CD14-positive monocyte (primary cell): Measurements from ENCODE around the gene POFUT2. TPM values are rescaled to one million over a fixed set of nuclear protein-coding genes. Genes with fewer than 3 reads are reported as not detected.

Experiments
- DNase-seq, 3 donors: peaks; one replicate each; pipeline ENCODE4 v3.0.0-alpha.2; 2011 to 2022
- H2AFZ ChIP-seq: 2 replicates; pipeline ENCODE4 v1.6.0; 2012; ENCODE audit warnings: mild to moderate bottlenecking, low read depth, low read length, inconsistent platforms; ENCODE audit not compliant: insufficient read depth, poor library complexity, severe bottlenecking
- H3K27ac ChIP-seq, 2 donors: 1 replicate in 1 of 2; 2 replicates in 1 of 2; pipeline ENCODE4 v1.5.1; 2012 to 2013; ENCODE audit warnings: low read length in 2 of 2, control low read depth in 1 of 2, inconsistent platforms in 1 of 2, low read depth in 1 of 2, mild to moderate bottlenecking in 1 of 2
- H3K27me3 ChIP-seq, 2 donors: one replicate each; pipeline versions ENCODE4 v1.6.0 to v1.6.1; 2011 to 2013; ENCODE audit warnings: low read length in 2 of 2; ENCODE audit not compliant: control insufficient read depth in 2 of 2, insufficient read depth in 2 of 2
- H3K36me3 ChIP-seq, 2 donors: replicated peaks in 1 of 2; 1 replicate in 1 of 2; 2 replicates in 1 of 2; pipeline versions ENCODE4 v1.5.1 to v1.6.1; 2012 to 2013; ENCODE audit warnings: low read length in 2 of 2, control low read depth in 1 of 2, inconsistent platforms in 1 of 2, mild to moderate bottlenecking in 1 of 2; ENCODE audit not compliant: insufficient read depth in 2 of 2, control insufficient read depth in 1 of 2
- H3K4me1 ChIP-seq, 2 donors: 1 replicate in 1 of 2; 2 replicates in 1 of 2; pipeline versions ENCODE4 v1.5.1 to v1.6.1; 2012 to 2013; ENCODE audit warnings: low read length in 2 of 2, control low read depth in 1 of 2, inconsistent platforms in 1 of 2, mild to moderate bottlenecking in 1 of 2, moderate library complexity in 1 of 2; ENCODE audit not compliant: insufficient read depth in 2 of 2, control insufficient read depth in 1 of 2
- H3K4me2 ChIP-seq: replicated peaks from 2 replicates; pipeline ENCODE3; 2012; ENCODE audit warnings: low read length, moderate library complexity, mild to moderate bottlenecking; ENCODE audit not compliant: poor library complexity, severe bottlenecking; ENCODE audit errors: extremely low read depth
- H3K4me3 ChIP-seq, 3 experiments: fragments of 200-600 bp in 1 of 3; sonication (generic) in 1 of 3; replicated peaks in 1 of 3; 1 replicate in 2 of 3; 2 replicates in 1 of 3; pipeline ENCODE4 v1.5.1; 2011 to 2013; ENCODE audit warnings: low read length in 3 of 3, mild to moderate bottlenecking in 3 of 3, control low read depth in 2 of 3, low read depth in 2 of 3, inconsistent platforms in 1 of 3, moderate library complexity in 1 of 3
- H3K79me2 ChIP-seq: 2 replicates; pipeline ENCODE4 v1.6.0; 2012; ENCODE audit warnings: mild to moderate bottlenecking, control low read depth, inconsistent platforms, low read length, moderate library complexity; ENCODE audit not compliant: insufficient read depth
- H3K9ac ChIP-seq: 2 replicates; pipeline ENCODE4 v1.6.0; 2017; ENCODE audit warnings: low read length, mild to moderate bottlenecking; ENCODE audit not compliant: insufficient read depth, poor library complexity, severe bottlenecking
- H3K9me3 ChIP-seq, 2 donors: replicated peaks in 1 of 2; 1 replicate in 1 of 2; 2 replicates in 1 of 2; pipeline versions ENCODE4 v1.5.1 to v1.6.1; 2012 to 2013; ENCODE audit warnings: low read length in 2 of 2, control low read depth in 1 of 2; ENCODE audit not compliant: control insufficient read depth in 1 of 2, insufficient read depth in 1 of 2
- H4K20me1 ChIP-seq: 2 replicates; pipeline ENCODE4 v1.6.0; 2012; ENCODE audit warnings: mild to moderate bottlenecking, low read length, control low read depth, moderate library complexity; ENCODE audit not compliant: insufficient read depth
- H3K27ac Mint-ChIP-seq, 7 donors: one replicate each; pipeline ENCODE4 v1.8.0; 2020; ENCODE audit warnings: mild to moderate bottlenecking in 7 of 7, mixed read lengths in 7 of 7, moderate library complexity in 6 of 7, inconsistent platforms in 2 of 7
- H3K27me3 Mint-ChIP-seq, 3 donors: one replicate each; pipeline ENCODE4 v1.8.0; 2021 to 2022; ENCODE audit warnings: low read depth in 3 of 3, mild to moderate bottlenecking in 3 of 3, mixed read lengths in 3 of 3, moderate library complexity in 3 of 3, inconsistent platforms in 1 of 3
- H3K36me3 Mint-ChIP-seq, 2 donors: one replicate each; pipeline ENCODE4 v1.8.0; 2020; ENCODE audit warnings: mixed read lengths in 2 of 2, inconsistent platforms in 1 of 2, mild to moderate bottlenecking in 1 of 2
- H3K4me1 Mint-ChIP-seq: one replicate; pipeline ENCODE4 v1.8.0; 2020; ENCODE audit warnings: mild to moderate bottlenecking, mixed read lengths
- H3K4me3 Mint-ChIP-seq, 2 donors: one replicate each; pipeline ENCODE4 v1.8.0; 2020; ENCODE audit warnings: mild to moderate bottlenecking in 2 of 2, mixed read lengths in 2 of 2, moderate library complexity in 1 of 2
- H3K9me3 Mint-ChIP-seq, 7 donors: one replicate each; pipeline ENCODE4 v1.8.0; 2020 to 2022; ENCODE audit warnings: mixed read lengths in 7 of 7, mild to moderate bottlenecking in 6 of 7, moderate library complexity in 6 of 7, inconsistent platforms in 2 of 7
- CTCF ChIP-seq: fragments of 200-600 bp; IDR thresholded peaks from one replicate; pipeline ENCODE4 v1.8.0; 2022; ENCODE audit warnings: antibody characterized with exemption, mild to moderate bottlenecking
- WGBS: methylation state at CpG from one replicate; pipeline ENCODE4 v1.1.5; 2013; ENCODE audit warnings: missing lambda C conversion rate; ENCODE audit not compliant: insufficient coverage; 5-methylcytosine and 5-hydroxymethylcytosine counted together
- intact Hi-C, 2 donors: fragments of 100-400 bp; cut with micrococcal nuclease; formaldehyde crosslinking; loops; one replicate each; pipeline versions ENCODE4 v1.15.0 to v1.15.1; 2023
- polyA plus RNA-seq, 3 donors: library from polyadenylated mRNA; depleted of rRNA in 1 of 3; unstranded in 2 of 3; stranded (reverse) in 1 of 3; fragments of 300-500 nt in 2 of 3; fragments of >200 nt in 1 of 3; fragmentation: Illumina TruSeq in 2 of 3; gene quantifications; 1 replicate in 2 of 3; 2 replicates in 1 of 3; pipeline ENCODE4 v1.2.3, GENCODE V29; 2012 to 2021

Gene POFUT2
- polyA plus RNA-seq, 3 donors, result 1.8 to 21.3 (median 2.8) TPM

- no peak for TF ChIP-seq CTCF
- Mint-ChIP-seq H3K4me1 (no peaks in the 10 kb centered on the region), H3K36me3 (peaks cover 49 to 57% of the 10 kb centered on the region in 2 donors), H3K9me3 (peaks cover 0 to 2% (median 0%) of the 10 kb centered on the region in 7 donors), H3K27me3 (no peaks in the 10 kb centered on the region), H3K4me3 (no peak overlapping the region), H3K27ac (peak overlapping the region in 1 of 7 donors; percentile 30)
- Histone ChIP-seq H3K4me3 (no peak overlapping the region), H3K36me3 (peaks cover 61 to 90% of the 10 kb centered on the region in 2 donors), H3K4me1 (no peaks in the 10 kb centered on the region), H3K9ac (no peak overlapping the region), H3K9me3 (peaks cover 0 to under 1% of the 10 kb centered on the region in 2 donors), H4K20me1 (no peaks in the 10 kb centered on the region), H3K27me3 (no peaks in the 10 kb centered on the region), H3K79me2 (no peaks in the 10 kb centered on the region), H3K4me2 (no peak overlapping the region), H3K27ac (no peak overlapping the region), H2AFZ (no peak overlapping the region)
- WGBS, result 97% methylated on average over 40 of the region's 48 CpGs
- no peak for DNase-seq
- intact Hi-C loops, result no loop called here
Observed at GRCh38 chr21:45277101-45278045, 10.3 kb downstream of the POFUT2 start.

- peak overlapping the region in 1 of 7 donors; percentile 52 for H3K27ac Mint-ChIP-seq
- H3K9me3 Mint-ChIP-seq, result peaks cover 0 to 2% (median 0%) of the 10 kb centered on the region in 7 donors
- H3K4me1 ChIP-seq, result no peaks in the 10 kb centered on the region
- H3K79me2 ChIP-seq, result no peaks in the 10 kb centered on the region
- H4K20me1 ChIP-seq, result no peaks in the 10 kb centered on the region
- H3K4me3 Mint-ChIP-seq, result no peak overlapping the region
- H3K4me1 Mint-ChIP-seq, result no peaks in the 10 kb centered on the region
- peaks cover 0 to 8% of the 10 kb centered on the region in 2 donors for H3K9me3 ChIP-seq
- no peak for DNase-seq
- no peak overlapping the region for H2AFZ ChIP-seq
- H3K27me3 ChIP-seq, result no peaks in the 10 kb centered on the region
- intact Hi-C loops, result no loop called here
- H3K27ac ChIP-seq, result no peak overlapping the region
- H3K9ac ChIP-seq, result no peak overlapping the region
- H3K4me3 ChIP-seq, result no peak overlapping the region
- peaks cover 58 to 90% of the 10 kb centered on the region in 2 donors for H3K36me3 ChIP-seq
- WGBS, result 99% methylated on average over 15 of the region's 19 CpGs
- no peak overlapping the region for H3K4me2 ChIP-seq
- TF ChIP-seq CTCF, result no peak
- H3K27me3 Mint-ChIP-seq, result no peaks in the 10 kb centered on the region
- peaks cover 45 to 50% of the 10 kb centered on the region in 2 donors for H3K36me3 Mint-ChIP-seq
Observed at GRCh38 chr21:45276596-45276995, 11.1 kb downstream of the POFUT2 start.
